ENCODE results near the gene LYSMD1. TPM values are rescaled to one million over a fixed set of nuclear protein-coding genes. Genes with fewer than 3 reads are reported as not detected.

LYSMD1 gene
- total RNA-seq, 1 donor from 2014 or later, result 5.0 TPM

- peaks cover 22% of the 10 kb centered on the region for H3K4me1 Mint-ChIP-seq (ENCODE audit: low read depth)
- no peak for DNase-seq (ENCODE audit: low spot score)
- H3K27me3 Mint-ChIP-seq (ENCODE audit: insufficient read depth), result peaks cover 25% of the 10 kb centered on the region
- H3K9me3 Mint-ChIP-seq, result no peaks in the 10 kb centered on the region
- H3K4me3 Mint-ChIP-seq, result peak overlapping the region; percentile 41
- no peak overlapping the region for H3K27ac Mint-ChIP-seq
- no peaks in the 10 kb centered on the region for H3K36me3 Mint-ChIP-seq (ENCODE audit: low read depth)
- intact Hi-C loops (cut with micrococcal nuclease), result no loop called here
Observed at GRCh38 chr1:151144474-151145303, 21.0 kb downstream of the LYSMD1 start.

- Mint-ChIP-seq H3K4me3 (no peak overlapping the region), H3K9me3 (no peaks in the 10 kb centered on the region), H3K36me3 (ENCODE audit: low read depth) (no peaks in the 10 kb centered on the region), H3K27me3 (ENCODE audit: insufficient read depth) (peaks cover 31% of the 10 kb centered on the region), H3K27ac (no peak overlapping the region), H3K4me1 (ENCODE audit: low read depth) (peaks cover 22% of the 10 kb centered on the region)
- intact Hi-C loops (cut with micrococcal nuclease), result no loop called here
- DNase-seq (ENCODE audit: low spot score), result no peak
Observed at GRCh38 chr1:151143986-151144385, 21.7 kb downstream of the LYSMD1 start.

GRCh38 chr1:151143057-151143435, 22.7 kb downstream of the LYSMD1 start:
- Mint-ChIP-seq H3K36me3 (ENCODE audit: low read depth) (no peaks in the 10 kb centered on the region), H3K27ac (no peak overlapping the region), H3K4me1 (ENCODE audit: low read depth) (peaks cover 22% of the 10 kb centered on the region), H3K27me3 (ENCODE audit: insufficient read depth) (peaks cover 26% of the 10 kb centered on the region), H3K4me3 (no peak overlapping the region), H3K9me3 (no peaks in the 10 kb centered on the region)
- DNase-seq (ENCODE audit: low spot score), result no peak
- intact Hi-C loops (cut with micrococcal nuclease), result no loop called here

- H3K27me3 Mint-ChIP-seq (ENCODE audit: insufficient read depth), result peaks cover 26% of the 10 kb centered on the region
- no peak overlapping the region for H3K4me3 Mint-ChIP-seq
- no peaks in the 10 kb centered on the region for H3K9me3 Mint-ChIP-seq
- intact Hi-C loops (cut with micrococcal nuclease), result no loop called here
- no peaks in the 10 kb centered on the region for H3K36me3 Mint-ChIP-seq (ENCODE audit: low read depth)
- peaks cover 19% of the 10 kb centered on the region for H3K4me1 Mint-ChIP-seq (ENCODE audit: low read depth)
- no peak overlapping the region for H3K27ac Mint-ChIP-seq
- no peak for DNase-seq (ENCODE audit: low spot score)
Observed at GRCh38 chr1:151142411-151143056, 23.2 kb downstream of the LYSMD1 start.

GRCh38 chr1:151137789-151138188, 27.9 kb downstream of the LYSMD1 start:
- no peak for DNase-seq (ENCODE audit: low spot score)
- no peak overlapping the region for H3K27ac Mint-ChIP-seq
- no peak overlapping the region for H3K4me3 Mint-ChIP-seq
- no peaks in the 10 kb centered on the region for H3K4me1 Mint-ChIP-seq (ENCODE audit: low read depth)
- no peaks in the 10 kb centered on the region for H3K36me3 Mint-ChIP-seq (ENCODE audit: low read depth)
- intact Hi-C loops (cut with micrococcal nuclease), result no loop called here
- no peaks in the 10 kb centered on the region for H3K9me3 Mint-ChIP-seq
- H3K27me3 Mint-ChIP-seq (ENCODE audit: insufficient read depth), result peaks cover 14% of the 10 kb centered on the region

GRCh38 chr1:151135433-151136385, 30.0 kb downstream of the LYSMD1 start:
- no peak overlapping the region for H3K27ac Mint-ChIP-seq

GRCh38 chr1:151134991-151135390, 30.7 kb downstream of the LYSMD1 start:
- Mint-ChIP-seq H3K4me3 (no peak overlapping the region), H3K27ac (no peak overlapping the region), H3K36me3 (ENCODE audit: low read depth) (no peaks in the 10 kb centered on the region), H3K9me3 (no peaks in the 10 kb centered on the region), H3K4me1 (ENCODE audit: low read depth) (no peaks in the 10 kb centered on the region), H3K27me3 (ENCODE audit: insufficient read depth) (peaks cover 18% of the 10 kb centered on the region)
- intact Hi-C loops (cut with micrococcal nuclease), result no loop called here
- no peak for DNase-seq (ENCODE audit: low spot score)

More at GRCh38 chr1:151135433-151136385, 30.0 kb downstream of the LYSMD1 start:
- DNase-seq (ENCODE audit: low spot score), result no peak
- Mint-ChIP-seq H3K9me3 (no peaks in the 10 kb centered on the region), H3K27me3 (ENCODE audit: insufficient read depth) (peaks cover 22% of the 10 kb centered on the region), H3K36me3 (ENCODE audit: low read depth) (no peaks in the 10 kb centered on the region), H3K4me3 (no peak overlapping the region), H3K4me1 (ENCODE audit: low read depth) (no peaks in the 10 kb centered on the region)
- intact Hi-C loops (cut with micrococcal nuclease), result no loop called here

GRCh38 chr1:151134396-151134795, 31.3 kb downstream of the LYSMD1 start:
- intact Hi-C loops (cut with micrococcal nuclease), result no loop called here
- Mint-ChIP-seq H3K27me3 (ENCODE audit: insufficient read depth) (peaks cover 12% of the 10 kb centered on the region), H3K4me3 (no peak overlapping the region), H3K4me1 (ENCODE audit: low read depth) (no peaks in the 10 kb centered on the region), H3K27ac (no peak overlapping the region), H3K36me3 (ENCODE audit: low read depth) (no peaks in the 10 kb centered on the region), H3K9me3 (no peaks in the 10 kb centered on the region)
- no peak for DNase-seq (ENCODE audit: low spot score)

- Mint-ChIP-seq H3K4me1 (ENCODE audit: low read depth) (no peaks in the 10 kb centered on the region), H3K9me3 (no peaks in the 10 kb centered on the region), H3K4me3 (no peak overlapping the region), H3K27ac (no peak overlapping the region), H3K27me3 (ENCODE audit: insufficient read depth) (peaks cover 10% of the 10 kb centered on the region), H3K36me3 (ENCODE audit: low read depth) (peaks cover 4% of the 10 kb centered on the region)
- DNase-seq (ENCODE audit: low spot score), result no peak
- intact Hi-C loops (cut with micrococcal nuclease), result no loop called here
Observed at GRCh38 chr1:151133018-151133806, 32.5 kb downstream of the LYSMD1 start.

GRCh38 chr1:151132335-151133017, 33.2 kb downstream of the LYSMD1 start:
- no peak for DNase-seq (ENCODE audit: low spot score)
- intact Hi-C loops (cut with micrococcal nuclease), result no loop called here
- Mint-ChIP-seq H3K4me1 (ENCODE audit: low read depth) (no peaks in the 10 kb centered on the region), H3K27me3 (ENCODE audit: insufficient read depth) (peaks cover 10% of the 10 kb centered on the region), H3K27ac (no peak overlapping the region), H3K9me3 (no peaks in the 10 kb centered on the region), H3K36me3 (ENCODE audit: low read depth) (peaks cover 4% of the 10 kb centered on the region), H3K4me3 (no peak overlapping the region)

GRCh38 chr1:151131701-151132334, 33.9 kb downstream of the LYSMD1 start:
- H3K4me1 Mint-ChIP-seq (ENCODE audit: low read depth), result no peaks in the 10 kb centered on the region
- peaks cover 10% of the 10 kb centered on the region for H3K27me3 Mint-ChIP-seq (ENCODE audit: insufficient read depth)
- no peaks in the 10 kb centered on the region for H3K9me3 Mint-ChIP-seq
- intact Hi-C loops (cut with micrococcal nuclease), result loop anchor here (1.0 kb wide), 1 partner anchor 14 kb away; the partner anchor contains the start of gene SEMA6C
- H3K4me3 Mint-ChIP-seq, result peak overlapping the region; percentile 53
- DNase-seq (ENCODE audit: low spot score), result no peak
- H3K27ac Mint-ChIP-seq, result peak overlapping the region; percentile 40
- peaks cover 4% of the 10 kb centered on the region for H3K36me3 Mint-ChIP-seq (ENCODE audit: low read depth)

Measured in activated T-helper 1 cell treated with anti-CD3 and anti-CD28 coated beads, Interleukin-12 subunit alpha, Interleukin-12 subunit beta, Interleukin-2, Interleukin-4 antibody, amounts not matched to agents 30 ng/mL and 10 ng/mL and 1 ng/mL, durations not matched to agents 14 hours and 24 hours and 36 hours (primary cell).